CD1c-positive myeloid dendritic cell (primary cell): ENCODE measurements around the gene ADAM10.

Source experiments
- DNase-seq: peaks from one replicate; pipeline ENCODE4 v3.0.0-alpha.2; 2016; ENCODE audit errors: extremely low spot score

The ADAM10 gene

GRCh38 chr15:58576657-58577056, 172.8 kb downstream of the ADAM10 start:
- DNase-seq = no peak

- no peak for DNase-seq
Observed at GRCh38 chr15:58575045-58575786, 174.3 kb downstream of the ADAM10 start.

GRCh38 chr15:58574631-58575030, 174.9 kb downstream of the ADAM10 start:
- no peak for DNase-seq

- DNase-seq = no peak
Observed at GRCh38 chr15:58573270-58573669, 176.2 kb downstream of the ADAM10 start.

GRCh38 chr15:58572521-58572920, 177.0 kb downstream of the ADAM10 start:
- DNase-seq = no peak

- DNase-seq = no peak
Observed at GRCh38 chr15:58571491-58571890, 178.0 kb downstream of the ADAM10 start.

GRCh38 chr15:58569455-58569854, 180.1 kb downstream of the ADAM10 start:
- DNase-seq = no peak

GRCh38 chr15:58568157-58568571, 181.3 kb downstream of the ADAM10 start:
- peak; percentile 57 for DNase-seq

GRCh38 chr15:58566029-58566428, 183.5 kb downstream of the ADAM10 start:
- no peak for DNase-seq

GRCh38 chr15:58565619-58566018, 183.9 kb downstream of the ADAM10 start:
- DNase-seq = no peak

- DNase-seq = no peak
Observed at GRCh38 chr15:58564981-58565380, 184.5 kb downstream of the ADAM10 start.

- DNase-seq = no peak
Observed at GRCh38 chr15:58562135-58562534, 187.4 kb downstream of the ADAM10 start.

- no peak for DNase-seq
Observed at GRCh38 chr15:58561321-58561720, 188.2 kb downstream of the ADAM10 start.

- DNase-seq = no peak
Observed at GRCh38 chr15:58559904-58560588, 189.5 kb downstream of the ADAM10 start.

- DNase-seq = no peak
Observed at GRCh38 chr15:58558777-58559176, 190.7 kb downstream of the ADAM10 start.

- peak; percentile 52 for DNase-seq
Observed at GRCh38 chr15:58556541-58556940, 193.0 kb downstream of the ADAM10 start.

GRCh38 chr15:58556028-58556361, 193.5 kb downstream of the ADAM10 start:
- no peak for DNase-seq

GRCh38 chr15:58555162-58556027, 194.1 kb downstream of the ADAM10 start:
- peak; percentile 32 for DNase-seq

- DNase-seq = peak; percentile 22
Observed at GRCh38 chr15:58554758-58555157, 194.7 kb downstream of the ADAM10 start.

GRCh38 chr15:58553365-58553918, 196.1 kb downstream of the ADAM10 start:
- no peak for DNase-seq

- no peak for DNase-seq
Observed at GRCh38 chr15:58552505-58553364, 196.8 kb downstream of the ADAM10 start.
